ENCODE data around the gene TMCC1.

DNA sequence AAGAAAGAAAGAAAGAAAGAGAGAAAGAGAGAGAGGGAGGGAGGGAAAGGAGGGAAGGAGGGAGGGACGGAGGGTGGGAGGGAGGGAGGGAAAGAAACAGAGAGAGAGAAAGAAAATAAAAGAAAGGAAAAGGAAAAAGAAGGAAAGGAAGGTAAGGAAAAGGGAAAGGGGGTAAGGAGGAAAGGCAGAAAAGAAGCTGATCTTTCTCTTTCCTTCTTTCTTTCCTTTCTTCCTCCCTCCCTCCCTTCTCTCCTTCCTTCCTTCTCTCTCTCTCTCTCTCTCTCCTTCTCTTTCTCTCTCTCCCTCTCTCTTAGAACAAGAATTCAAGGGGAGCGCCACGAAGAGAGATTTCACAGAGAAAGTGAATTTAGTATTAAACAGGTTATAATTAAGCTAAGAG is 25.8 kb upstream of the TMCC1 start:
- TF ChIP-seq, protein P1, sequence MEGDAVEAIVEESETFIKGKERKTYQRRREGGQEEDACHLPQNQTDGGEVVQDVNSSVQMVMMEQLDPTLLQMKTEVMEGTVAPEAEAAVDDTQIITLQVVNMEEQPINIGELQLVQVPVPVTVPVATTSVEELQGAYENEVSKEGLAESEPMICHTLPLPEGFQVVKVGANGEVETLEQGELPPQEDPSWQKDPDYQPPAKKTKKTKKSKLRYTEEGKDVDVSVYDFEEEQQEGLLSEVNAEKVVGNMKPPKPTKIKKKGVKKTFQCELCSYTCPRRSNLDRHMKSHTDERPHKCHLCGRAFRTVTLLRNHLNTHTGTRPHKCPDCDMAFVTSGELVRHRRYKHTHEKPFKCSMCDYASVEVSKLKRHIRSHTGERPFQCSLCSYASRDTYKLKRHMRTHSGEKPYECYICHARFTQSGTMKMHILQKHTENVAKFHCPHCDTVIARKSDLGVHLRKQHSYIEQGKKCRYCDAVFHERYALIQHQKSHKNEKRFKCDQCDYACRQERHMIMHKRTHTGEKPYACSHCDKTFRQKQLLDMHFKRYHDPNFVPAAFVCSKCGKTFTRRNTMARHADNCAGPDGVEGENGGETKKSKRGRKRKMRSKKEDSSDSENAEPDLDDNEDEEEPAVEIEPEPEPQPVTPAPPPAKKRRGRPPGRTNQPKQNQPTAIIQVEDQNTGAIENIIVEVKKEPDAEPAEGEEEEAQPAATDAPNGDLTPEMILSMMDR (IDR thresholded peaks at IDR 0.05), result no peak
- no peak for TF ChIP-seq POLR2A (IDR thresholded peaks at IDR 0.05)
